Mesenchymal stem cell (in vitro differentiated cells and primary cell): Measurements from ENCODE around the gene SPAM1.
"Not testable (repeated sequence)": the region's sequence is repeated elsewhere in the genome, so short reads cannot be mapped to it uniquely, and the experiment has no call there.

ENCODE experiments used
- DNase-seq: peaks from one replicate; pipeline ENCODE4 v3.0.0-alpha.2; 2013
- H2AFZ ChIP-seq: one replicate; pipeline ENCODE4 v1.6.1; 2013; ENCODE audit warnings: low read depth, mild to moderate bottlenecking, control low read depth, inconsistent platforms, low read length, moderate library complexity
- H2AK5ac ChIP-seq: 2 replicates; pipeline ENCODE4 v1.6.1; 2013; ENCODE audit warnings: low read length, moderate library complexity, mild to moderate bottlenecking, inconsistent platforms; ENCODE audit not compliant: severe bottlenecking
- H2BK120ac ChIP-seq: one replicate; pipeline ENCODE4 v1.6.1; 2013; ENCODE audit warnings: low read depth, mild to moderate bottlenecking, inconsistent platforms, low read length, moderate library complexity
- H2BK12ac ChIP-seq, 2 experiments: one replicate each; pipeline ENCODE4 v1.6.1; 2013; ENCODE audit warnings: inconsistent platforms in 2 of 2, low read length in 2 of 2, mild to moderate bottlenecking in 2 of 2, moderate library complexity in 2 of 2, control low read depth in 1 of 2
- H2BK15ac ChIP-seq: one replicate; pipeline ENCODE4 v1.6.1; 2013; ENCODE audit warnings: mild to moderate bottlenecking, low read depth, inconsistent platforms; ENCODE audit not compliant: poor library complexity, severe bottlenecking
- H2BK5ac ChIP-seq: 2 replicates; pipeline ENCODE4 v1.6.1; 2013; ENCODE audit warnings: low read depth, mild to moderate bottlenecking, low read length, control low read depth, inconsistent platforms; ENCODE audit not compliant: poor library complexity, severe bottlenecking
- H3K14ac ChIP-seq, 2 experiments: one replicate each; pipeline ENCODE4 v1.6.1; 2013; ENCODE audit warnings: inconsistent platforms in 2 of 2, low read length in 2 of 2, control low read depth in 1 of 2, mild to moderate bottlenecking in 1 of 2, moderate library complexity in 1 of 2
- H3K18ac ChIP-seq, 2 experiments: one replicate each; pipeline ENCODE4 v1.6.1; 2013; ENCODE audit warnings: inconsistent platforms in 2 of 2, low read length in 2 of 2, control low read depth in 1 of 2, low read depth in 1 of 2, mild to moderate bottlenecking in 1 of 2
- H3K23ac ChIP-seq, 2 experiments: one replicate each; pipeline ENCODE4 v1.6.1; 2013; ENCODE audit warnings: inconsistent platforms in 2 of 2, low read length in 2 of 2, mild to moderate bottlenecking in 2 of 2, moderate library complexity in 2 of 2, control low read depth in 1 of 2
- H3K27ac ChIP-seq: 2 replicates; pipeline ENCODE4 v1.5.1; 2013; ENCODE audit warnings: mild to moderate bottlenecking, moderate library complexity, low read length, control low read depth, inconsistent platforms; ENCODE audit not compliant: poor library complexity, severe bottlenecking
- H3K27me3 ChIP-seq, 2 experiments: 2 replicates each; pipeline versions ENCODE4 v1.6.1 to v1.7.0; 2013; ENCODE audit warnings: low read length in 2 of 2, mild to moderate bottlenecking in 2 of 2, moderate library complexity in 2 of 2, control low read depth in 1 of 2, inconsistent platforms in 1 of 2; ENCODE audit not compliant: control insufficient read depth in 1 of 2, insufficient read depth in 1 of 2
- H3K36me3 ChIP-seq, 2 experiments: 2 replicates each; pipeline versions ENCODE4 v1.6.1 to v1.7.0; 2013; ENCODE audit warnings: low read length in 2 of 2, control low read depth in 1 of 2, inconsistent platforms in 1 of 2, low read depth in 1 of 2, mild to moderate bottlenecking in 1 of 2; ENCODE audit not compliant: insufficient read depth in 2 of 2, control insufficient read depth in 1 of 2
- H3K4ac ChIP-seq, 2 experiments: one replicate each; pipeline ENCODE4 v1.6.1; 2013; ENCODE audit warnings: inconsistent platforms in 2 of 2, low read length in 2 of 2, mild to moderate bottlenecking in 2 of 2, moderate library complexity in 2 of 2, control low read depth in 1 of 2, low read depth in 1 of 2
- H3K4me1 ChIP-seq: 2 replicates; pipeline ENCODE4 v1.6.1; 2013; ENCODE audit warnings: low read depth, low read length, control low read depth; ENCODE audit not compliant: control insufficient read depth, insufficient read depth
- H3K4me2 ChIP-seq: 2 replicates; pipeline ENCODE4 v1.6.1; 2013; ENCODE audit warnings: low read length, mild to moderate bottlenecking, inconsistent platforms; ENCODE audit not compliant: poor library complexity, severe bottlenecking
- H3K4me3 ChIP-seq, 2 experiments: 2 replicates each; pipeline versions ENCODE4 v1.5.1 to v1.7.0; 2013; ENCODE audit warnings: low read length in 2 of 2, mild to moderate bottlenecking in 2 of 2, control low read depth in 1 of 2, low read depth in 1 of 2; ENCODE audit not compliant: insufficient read depth in 1 of 2
- H3K79me1 ChIP-seq: replicated peaks from 2 replicates; pipeline ENCODE4 v1.6.1; 2013; ENCODE audit warnings: mild to moderate bottlenecking, control low read depth, low read length, inconsistent platforms; ENCODE audit not compliant: poor library complexity, severe bottlenecking
- H3K9ac ChIP-seq: 2 replicates; pipeline ENCODE4 v1.7.0; 2013; ENCODE audit warnings: mild to moderate bottlenecking, low read length, moderate library complexity
- H3K9me3 ChIP-seq: 2 replicates; pipeline ENCODE4 v1.7.0; 2013; ENCODE audit warnings: mild to moderate bottlenecking, low read length; ENCODE audit not compliant: control insufficient read depth
- H4K8ac ChIP-seq: one replicate; pipeline ENCODE4 v1.6.1; 2013; ENCODE audit warnings: inconsistent platforms, mild to moderate bottlenecking, low read length, moderate library complexity
- H4K91ac ChIP-seq: one replicate; pipeline ENCODE4 v1.6.1; 2013; ENCODE audit warnings: mild to moderate bottlenecking, low read length, inconsistent platforms
- WGBS: methylation state at CpG from one replicate; pipeline ENCODE4 v1.1.7; 2013; ENCODE audit warnings: mixed read lengths; 5-methylcytosine and 5-hydroxymethylcytosine counted together

Gene SPAM1

GRCh38 chr7:123883154-123883553 lies 41.9 kb upstream of the SPAM1 start:
- Histone ChIP-seq H3K18ac (no peak overlapping the region), H3K23ac (no peak overlapping the region), H4K8ac (no peak overlapping the region), H3K9me3 (no peaks in the 10 kb centered on the region), H3K4ac (no peak overlapping the region), H2AK5ac (no peak overlapping the region), H2BK120ac (no peak overlapping the region), H3K4me1 (no peaks in the 10 kb centered on the region), H3K14ac (no peak overlapping the region), H2BK12ac (no peak overlapping the region), H3K27me3 (no peaks in the 10 kb centered on the region), H3K4me3 (no peak overlapping the region), H3K27ac (no peak overlapping the region), H2AFZ (no peak overlapping the region), H3K36me3 (no peaks in the 10 kb centered on the region), H4K91ac (no peak overlapping the region), H2BK15ac (no peak overlapping the region), H2BK5ac (no peak overlapping the region), H3K9ac (no peak overlapping the region), H3K79me1 (no peaks in the 10 kb centered on the region), H3K4me2 (no peak overlapping the region)
- no peak for DNase-seq

- Histone ChIP-seq H3K14ac (no peak overlapping the region), H3K9ac (no peak overlapping the region), H3K27ac (no peak overlapping the region), H3K4me3 (no peak overlapping the region), H3K9me3 (peaks cover 10% of the 10 kb centered on the region), H3K4ac (no peak overlapping the region), H3K4me1 (no peaks in the 10 kb centered on the region), H2BK5ac (no peak overlapping the region), H4K91ac (no peak overlapping the region), H3K27me3 (no peaks in the 10 kb centered on the region), H2BK120ac (no peak overlapping the region), H2AFZ (no peak overlapping the region), H3K4me2 (no peak overlapping the region), H3K79me1 (no peaks in the 10 kb centered on the region), H3K23ac (no peak overlapping the region), H3K36me3 (no peaks in the 10 kb centered on the region), H2BK12ac (no peak overlapping the region), H2AK5ac (no peak overlapping the region), H4K8ac (no peak overlapping the region), H2BK15ac (no peak overlapping the region), H3K18ac (no peak overlapping the region)
- no peak for DNase-seq
These were observed 36.8 kb upstream of the SPAM1 start for GRCh38 chr7:123888192-123888591.

- not testable (repeated sequence) for H4K91ac ChIP-seq, H3K4me2 ChIP-seq, H4K8ac ChIP-seq, H2BK5ac ChIP-seq, H3K9ac ChIP-seq, H2BK12ac ChIP-seq, H3K27me3 ChIP-seq, H3K27ac ChIP-seq, H3K79me1 ChIP-seq, H2BK15ac ChIP-seq, H3K14ac ChIP-seq, DNase-seq, H3K4me1 ChIP-seq, H2AK5ac ChIP-seq, H3K4me3 ChIP-seq, H3K23ac ChIP-seq, H3K4ac ChIP-seq, H2AFZ ChIP-seq, H3K18ac ChIP-seq, H3K36me3 ChIP-seq, H2BK120ac ChIP-seq
- H3K9me3 ChIP-seq, result peaks cover 10% of the 10 kb centered on the region
- WGBS, result 94% methylated on average over 10 of the region's 10 CpGs
These were observed 30.3 kb upstream of the SPAM1 start for GRCh38 chr7:123894753-123895152.

GRCh38 chr7:123901101-123901500 lies 23.9 kb upstream of the SPAM1 start:
- Histone ChIP-seq H2BK15ac (no peak overlapping the region), H2BK5ac (no peak overlapping the region)

More at GRCh38 chr7:123901101-123901500, 23.9 kb upstream of the SPAM1 start:
- no peaks in the 10 kb centered on the region for H3K27me3 ChIP-seq
- H2BK120ac ChIP-seq, result no peak overlapping the region
- no peak overlapping the region for H3K23ac ChIP-seq
- no peak overlapping the region for H3K14ac ChIP-seq
- no peaks in the 10 kb centered on the region for H3K9me3 ChIP-seq
- H3K27ac ChIP-seq, result no peak overlapping the region
- no CpG with 5 or more reads among the region's 1 CpG for WGBS
- no peak overlapping the region for H2BK12ac ChIP-seq
- no peaks in the 10 kb centered on the region for H3K36me3 ChIP-seq
- no peak overlapping the region for H3K4me2 ChIP-seq
- H4K91ac ChIP-seq, result no peak overlapping the region
- no peak overlapping the region for H3K9ac ChIP-seq
- H2AFZ ChIP-seq, result no peak overlapping the region
- DNase-seq, result no peak
- H3K79me1 ChIP-seq, result no peaks in the 10 kb centered on the region
- no peak overlapping the region for H3K4ac ChIP-seq
- H2AK5ac ChIP-seq, result no peak overlapping the region
- no peak overlapping the region for H3K4me3 ChIP-seq
- no peaks in the 10 kb centered on the region for H3K4me1 ChIP-seq
- no peak overlapping the region for H3K18ac ChIP-seq
- no peak overlapping the region for H4K8ac ChIP-seq
